B cell (primary cell): Measurements from ENCODE around the gene SMARCC2. TPM values are rescaled to one million over a fixed set of nuclear protein-coding genes. Genes with fewer than 3 reads are reported as not detected.

Source experiments
- ATAC-seq: fragments of 200-7000 bp; cut with Tn5 transposase; one replicate; pipeline ENCODE4 v1.10.0; 2021; ENCODE audit warnings: low read depth, mild to moderate bottlenecking, moderate number of reproducible peaks, moderate library complexity
- CTCF ChIA-PET: fragments of 350-600 bp; sonication (Branson Sonifier 250); formaldehyde crosslinking; loops from one replicate; lab custom pipeline; 2021; ENCODE audit warnings: antibody characterized with exemption, inconsistent platforms; lab: Charles Lee
- POLR2A ChIA-PET: fragments of 350-600 bp; sonication (Branson Sonifier 250); formaldehyde crosslinking; loops from one replicate; lab custom pipeline; 2021; ENCODE audit warnings: antibody characterized with exemption; lab: Charles Lee
- DNase-seq: peaks from one replicate; pipeline ENCODE4 v3.0.0; 2013
- H2AFZ ChIP-seq: 2 replicates; pipeline ENCODE4 v1.6.1; 2012; ENCODE audit warnings: mild to moderate bottlenecking, low read depth, low read length; ENCODE audit not compliant: insufficient read depth, poor library complexity, severe bottlenecking
- H3K27ac ChIP-seq, 2 donors: 1 replicate in 1 of 2; 2 replicates in 1 of 2; pipeline ENCODE4 v1.5.1; 2012 to 2013; ENCODE audit warnings: low read length in 2 of 2, mild to moderate bottlenecking in 2 of 2, moderate library complexity in 1 of 2
- H3K27me3 ChIP-seq, 4 experiments: fragments of 200-600 bp in 1 of 4; sonication (generic) in 1 of 4; replicated peaks in 1 of 4; 1 replicate in 2 of 4; 2 replicates in 2 of 4; pipeline versions ENCODE4 v1.6.1 to v1.7.0; 2013 to 2016; ENCODE audit warnings: low read length in 3 of 4, mild to moderate bottlenecking in 2 of 4, mixed read lengths in 1 of 4, moderate library complexity in 1 of 4; ENCODE audit not compliant: insufficient read depth in 4 of 4, control insufficient read depth in 3 of 4; ENCODE audit errors: control extremely low read depth in 1 of 4
- H3K36me3 ChIP-seq, 2 experiments: replicated peaks in 1 of 2; 1 replicate in 1 of 2; 2 replicates in 1 of 2; pipeline versions ENCODE4 v1.6.1 to v1.7.1; 2013; ENCODE audit warnings: low read length in 1 of 2; ENCODE audit not compliant: insufficient read depth in 2 of 2, control insufficient read depth in 1 of 2; ENCODE audit errors: control extremely low read depth in 1 of 2, extremely low read depth in 1 of 2
- H3K4me1 ChIP-seq, 2 donors: fragments of 200-600 bp in 1 of 2; sonication (generic) in 1 of 2; 1 replicate in 1 of 2; 2 replicates in 1 of 2; pipeline versions ENCODE4 v1.5.1 to v1.6.1; 2013 to 2017; ENCODE audit warnings: low read length in 2 of 2; ENCODE audit not compliant: control insufficient read depth in 2 of 2, insufficient read depth in 2 of 2
- H3K4me2 ChIP-seq: replicated peaks from 2 replicates; pipeline ENCODE3; 2012; ENCODE audit warnings: mild to moderate bottlenecking, low read depth, low read length; ENCODE audit not compliant: poor library complexity, severe bottlenecking
- H3K4me3 ChIP-seq, 5 experiments: fragments of 200-600 bp in 1 of 5; sonication (generic) in 1 of 5; 1 replicate in 3 of 5; 2 replicates in 2 of 5; pipeline versions ENCODE4 v1.5.1 to v1.7.0; 2011 to 2016; ENCODE audit warnings: low read length in 4 of 5, mild to moderate bottlenecking in 4 of 5, low read depth in 2 of 5, control low read depth in 1 of 5, moderate library complexity in 1 of 5; ENCODE audit not compliant: insufficient read depth in 1 of 5; ENCODE audit errors: control extremely low read depth in 1 of 5, extremely low read depth in 1 of 5
- H3K79me2 ChIP-seq: fragments of 200-600 bp; sonication (generic); one replicate; pipeline ENCODE4 v1.6.0; 2016; ENCODE audit warnings: low read length; ENCODE audit not compliant: control insufficient read depth, insufficient read depth
- H3K9ac ChIP-seq: fragments of 200-600 bp; sonication (generic); 2 replicates; pipeline ENCODE4 v1.6.1; 2017; ENCODE audit warnings: mild to moderate bottlenecking, low read length, moderate library complexity
- H3K9me3 ChIP-seq, 3 donors: one replicate each; pipeline versions ENCODE4 v1.6.1 to v1.7.1; 2013; ENCODE audit warnings: low read length in 2 of 3; ENCODE audit not compliant: control insufficient read depth in 2 of 3, insufficient read depth in 1 of 3; ENCODE audit errors: control extremely low read depth in 1 of 3
- H4K20me1 ChIP-seq: 2 replicates; pipeline ENCODE4 v1.6.0; 2012; ENCODE audit warnings: mild to moderate bottlenecking, low read length; ENCODE audit not compliant: insufficient read depth, control insufficient read depth, poor library complexity, severe bottlenecking
- H3K27ac Mint-ChIP-seq: one replicate; pipeline ENCODE4 v1.8.0; 2021; ENCODE audit warnings: mixed read lengths
- H3K27me3 Mint-ChIP-seq: one replicate; pipeline ENCODE4 v1.8.0; 2021; ENCODE audit warnings: mixed read lengths
- H3K4me1 Mint-ChIP-seq: one replicate; pipeline ENCODE4 v1.8.0; 2021; ENCODE audit warnings: mixed read lengths
- H3K4me3 Mint-ChIP-seq: one replicate; pipeline ENCODE4 v1.8.0; 2021; ENCODE audit warnings: mixed read lengths
- H3K9me3 Mint-ChIP-seq: one replicate; pipeline ENCODE4 v1.8.0; 2022; ENCODE audit warnings: mixed read lengths; ENCODE audit not compliant: insufficient read depth
- EZH2 ChIP-seq: IDR thresholded peaks from 2 replicates; pipeline ENCODE4 v1.6.1; 2012; ENCODE audit warnings: borderline replicate concordance, low read depth, mild to moderate bottlenecking, moderate library complexity, low read length; ENCODE audit not compliant: insufficient read depth, poor library complexity, severe bottlenecking
- WGBS: methylation state at CpG from one replicate; pipeline ENCODE4 v1.1.5; 2013; ENCODE audit warnings: missing lambda C conversion rate; ENCODE audit not compliant: insufficient coverage; 5-methylcytosine and 5-hydroxymethylcytosine counted together
- intact Hi-C: fragments of 100-400 bp; cut with micrococcal nuclease; formaldehyde crosslinking; loops from one replicate; pipeline ENCODE4 v1.10.0; 2022
- polyA plus RNA-seq: library from polyadenylated mRNA; depleted of rRNA; stranded (reverse); fragments of >200 nt; gene quantifications from 2 replicates; pipeline ENCODE4 v1.2.3, GENCODE V29; 2012
- total RNA-seq, 2 donors: library from RNA; stranded (reverse); fragments of 120-200 nt in 1 of 2; gene quantifications; 1 replicate in 1 of 2; 2 replicates in 1 of 2; pipeline versions ENCODE4 v1.2.3 to v1.2.4, GENCODE V29; 2013 to 2022
- TF ChIP-seq, protein P1 (sequence below): fragments of 200-600 bp; IDR thresholded peaks from one replicate; pipeline ENCODE4 v1.8.0; 2022; ENCODE audit warnings: antibody characterized with exemption, mild to moderate bottlenecking

Gene SMARCC2
- total and polyA plus RNA-seq, 2 donors (not counting 1 experiment from before 2014, with no cell fraction given), result 70.4 to 198 TPM

DNA sequence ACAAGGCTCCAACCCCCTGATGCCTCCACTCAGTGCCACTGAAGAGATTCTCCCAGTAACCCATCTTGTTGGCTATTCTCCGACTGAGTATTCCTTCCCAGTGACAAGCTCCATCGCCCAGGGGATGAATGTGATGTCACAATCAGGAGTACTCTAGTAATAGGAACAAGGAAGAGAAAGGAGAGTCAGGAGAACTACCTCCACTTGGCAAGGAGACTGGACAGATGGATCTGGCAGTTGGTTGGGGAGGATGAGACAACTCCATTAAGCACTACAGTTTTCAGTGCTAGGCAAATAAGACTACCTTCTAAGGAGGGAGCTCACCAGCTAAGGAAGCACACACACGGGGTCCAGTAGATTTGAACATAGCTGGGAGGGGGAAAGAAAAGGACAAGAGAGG is 27.2 kb upstream of the SMARCC2 start:
- Histone ChIP-seq H3K4me2 (no peak overlapping the region), H3K36me3 (peaks cover 4 to 44% of the 10 kb centered on the region in 2 experiments), H2AFZ (no peak overlapping the region), H4K20me1 (peaks cover 44% of the 10 kb centered on the region), H3K27me3 (no peaks in the 10 kb centered on the region), H3K4me3 (no peak overlapping the region), H3K4me1 (peaks cover 7 to 19% of the 10 kb centered on the region in 2 donors), H3K79me2 (peaks cover 85% of the 10 kb centered on the region), H3K27ac (no peak overlapping the region), H3K9ac (no peak overlapping the region), H3K9me3 (no peaks in the 10 kb centered on the region)
- H3K9me3 Mint-ChIP-seq, result no peaks in the 10 kb centered on the region
- intact Hi-C loops, result no loop called here
- ATAC-seq (no peak), DNase-seq (no peak)
- ChIA-PET CTCF (interaction anchor here (1.0 to 1.2 kb wide), 3 partner anchors 8 to 100 kb away, joined by 3 to 4 read pairs (median 3); partner anchors contain the start of gene RPL41), POLR2A (interaction anchor here (0.7 kb wide), 1 partner anchor 861 kb away, joined by 3 read pairs; no protein-coding TSS in a partner anchor)
- no CpG with 5 or more reads among the region's 3 CpGs for WGBS
- H3K4me3 Mint-ChIP-seq, result peak overlapping the region; percentile 34
- no peaks in the 10 kb centered on the region for H3K27me3 Mint-ChIP-seq
- TF ChIP-seq, protein P1, sequence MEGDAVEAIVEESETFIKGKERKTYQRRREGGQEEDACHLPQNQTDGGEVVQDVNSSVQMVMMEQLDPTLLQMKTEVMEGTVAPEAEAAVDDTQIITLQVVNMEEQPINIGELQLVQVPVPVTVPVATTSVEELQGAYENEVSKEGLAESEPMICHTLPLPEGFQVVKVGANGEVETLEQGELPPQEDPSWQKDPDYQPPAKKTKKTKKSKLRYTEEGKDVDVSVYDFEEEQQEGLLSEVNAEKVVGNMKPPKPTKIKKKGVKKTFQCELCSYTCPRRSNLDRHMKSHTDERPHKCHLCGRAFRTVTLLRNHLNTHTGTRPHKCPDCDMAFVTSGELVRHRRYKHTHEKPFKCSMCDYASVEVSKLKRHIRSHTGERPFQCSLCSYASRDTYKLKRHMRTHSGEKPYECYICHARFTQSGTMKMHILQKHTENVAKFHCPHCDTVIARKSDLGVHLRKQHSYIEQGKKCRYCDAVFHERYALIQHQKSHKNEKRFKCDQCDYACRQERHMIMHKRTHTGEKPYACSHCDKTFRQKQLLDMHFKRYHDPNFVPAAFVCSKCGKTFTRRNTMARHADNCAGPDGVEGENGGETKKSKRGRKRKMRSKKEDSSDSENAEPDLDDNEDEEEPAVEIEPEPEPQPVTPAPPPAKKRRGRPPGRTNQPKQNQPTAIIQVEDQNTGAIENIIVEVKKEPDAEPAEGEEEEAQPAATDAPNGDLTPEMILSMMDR, result no peak
- TF ChIP-seq EZH2, result no peak
- peaks cover 27% of the 10 kb centered on the region for H3K4me1 Mint-ChIP-seq
- H3K27ac Mint-ChIP-seq, result no peak overlapping the region

DNA sequence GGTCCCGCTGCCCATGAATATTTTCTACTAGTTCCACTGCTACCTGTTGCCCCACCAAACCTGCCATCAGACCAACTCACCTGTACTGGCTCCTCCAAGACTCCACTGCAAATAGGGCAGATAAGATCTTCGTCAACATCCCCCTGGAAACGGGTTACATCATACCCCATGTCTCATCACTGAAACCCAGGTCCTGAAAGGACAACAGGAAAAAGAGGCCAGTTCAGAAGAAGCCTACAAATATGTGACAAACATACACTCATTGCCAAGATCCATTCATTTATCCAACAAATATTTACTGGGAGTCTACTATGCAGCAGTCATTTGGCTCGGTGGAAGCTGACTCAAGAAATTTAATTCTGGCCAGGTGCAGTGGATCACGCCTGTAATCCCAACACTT is 24.6 kb upstream of the SMARCC2 start:
- Mint-ChIP-seq H3K4me3 (no peak overlapping the region), H3K4me1 (peaks cover 28% of the 10 kb centered on the region), H3K27ac (no peak overlapping the region), H3K9me3 (no peaks in the 10 kb centered on the region), H3K27me3 (no peaks in the 10 kb centered on the region)
- DNase-seq (no peak), ATAC-seq (no peak)
- Histone ChIP-seq H3K9me3 (no peaks in the 10 kb centered on the region), H3K4me3 (no peak overlapping the region), H3K27me3 (no peaks in the 10 kb centered on the region), H3K9ac (no peak overlapping the region), H3K4me1 (peaks cover 0 to 4% of the 10 kb centered on the region in 2 donors), H3K27ac (no peak overlapping the region), H2AFZ (no peak overlapping the region), H3K79me2 (peaks cover 80% of the 10 kb centered on the region), H3K36me3 (peaks cover 4 to 62% of the 10 kb centered on the region in 2 experiments), H4K20me1 (peaks cover 43% of the 10 kb centered on the region), H3K4me2 (no peak overlapping the region)
- ChIA-PET CTCF (interaction anchor here (1.0 to 1.3 kb wide), 2 partner anchors 9 to 159 kb away, joined by 3 read pairs; no protein-coding TSS in a partner anchor), POLR2A (no interaction called here)
- intact Hi-C loops, result no loop called here
- 100% methylated on average over 2 of the region's 5 CpGs for WGBS
- TF ChIP-seq EZH2, result no peak
- TF ChIP-seq, protein P1, result no peak
